ENCODE results near the gene PROM1.

DNA sequence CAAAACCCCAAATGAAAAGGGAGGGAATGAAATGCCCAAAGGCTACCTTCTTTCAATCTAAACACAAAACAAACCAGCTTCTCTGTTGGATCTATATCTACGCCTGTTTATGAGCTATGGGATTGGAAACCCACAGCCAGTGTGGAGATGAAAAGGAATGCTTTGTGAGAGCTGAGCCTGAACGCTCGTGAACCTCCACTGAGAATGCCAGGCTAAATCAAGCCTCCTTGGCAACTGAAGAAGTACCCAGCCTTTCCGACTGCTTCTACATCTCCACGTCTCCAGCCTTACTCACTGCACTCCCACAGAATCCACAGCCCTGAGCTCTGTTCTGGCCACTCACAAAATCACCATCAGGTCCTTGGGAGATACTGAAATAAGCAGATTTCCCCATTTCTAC lies 31.8 kb downstream of the PROM1 start:
- no peak for TF ChIP-seq EP300 (IDR thresholded peaks at IDR 0.05)
- TF ChIP-seq, protein P1, sequence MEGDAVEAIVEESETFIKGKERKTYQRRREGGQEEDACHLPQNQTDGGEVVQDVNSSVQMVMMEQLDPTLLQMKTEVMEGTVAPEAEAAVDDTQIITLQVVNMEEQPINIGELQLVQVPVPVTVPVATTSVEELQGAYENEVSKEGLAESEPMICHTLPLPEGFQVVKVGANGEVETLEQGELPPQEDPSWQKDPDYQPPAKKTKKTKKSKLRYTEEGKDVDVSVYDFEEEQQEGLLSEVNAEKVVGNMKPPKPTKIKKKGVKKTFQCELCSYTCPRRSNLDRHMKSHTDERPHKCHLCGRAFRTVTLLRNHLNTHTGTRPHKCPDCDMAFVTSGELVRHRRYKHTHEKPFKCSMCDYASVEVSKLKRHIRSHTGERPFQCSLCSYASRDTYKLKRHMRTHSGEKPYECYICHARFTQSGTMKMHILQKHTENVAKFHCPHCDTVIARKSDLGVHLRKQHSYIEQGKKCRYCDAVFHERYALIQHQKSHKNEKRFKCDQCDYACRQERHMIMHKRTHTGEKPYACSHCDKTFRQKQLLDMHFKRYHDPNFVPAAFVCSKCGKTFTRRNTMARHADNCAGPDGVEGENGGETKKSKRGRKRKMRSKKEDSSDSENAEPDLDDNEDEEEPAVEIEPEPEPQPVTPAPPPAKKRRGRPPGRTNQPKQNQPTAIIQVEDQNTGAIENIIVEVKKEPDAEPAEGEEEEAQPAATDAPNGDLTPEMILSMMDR (IDR thresholded peaks at IDR 0.05), result no peak
